Activated CD8-positive, alpha-beta memory T cell treated with anti-CD3 and anti-CD28 coated beads, Interleukin-2, amount 10 ng/mL, durations not matched to agents 7 days and 5 days (primary cell): ENCODE measurements around the gene RASAL1. TPM values are rescaled to one million over a fixed set of nuclear protein-coding genes. Genes with fewer than 3 reads are reported as not detected.
"Not testable (repeated sequence)": the region's sequence is repeated elsewhere in the genome, so short reads cannot be mapped to it uniquely, and the experiment has no call there.

Experiments used
- ATAC-seq: fragments of 150-1000 bp; cut with Tn5 transposase; one replicate; pipeline ENCODE4 v1.10.0; 2021; ENCODE audit warnings: moderate library complexity
- CTCF ChIA-PET: fragments of 350-600 bp; sonication (Branson Sonifier 250); formaldehyde crosslinking; loops from one replicate; lab custom pipeline; 2021; ENCODE audit warnings: antibody characterized with exemption; lab: Charles Lee
- DNase-seq: peaks from one replicate; pipeline ENCODE4 v3.0.0-alpha.2; 2020
- H3K27ac Mint-ChIP-seq: one replicate; pipeline ENCODE4 v1.8.0; 2021; ENCODE audit warnings: mild to moderate bottlenecking, mixed read lengths
- H3K27me3 Mint-ChIP-seq: one replicate; pipeline ENCODE4 v1.8.0; 2021; ENCODE audit warnings: mixed read lengths
- H3K36me3 Mint-ChIP-seq: one replicate; pipeline ENCODE4 v1.8.0; 2021; ENCODE audit warnings: mild to moderate bottlenecking, mixed read lengths
- H3K4me1 Mint-ChIP-seq: one replicate; pipeline ENCODE4 v1.8.0; 2021; ENCODE audit warnings: mixed read lengths
- H3K4me3 Mint-ChIP-seq: one replicate; pipeline ENCODE4 v1.8.0; 2021; ENCODE audit warnings: mild to moderate bottlenecking, moderate library complexity, mixed read lengths
- H3K9me3 Mint-ChIP-seq: one replicate; pipeline ENCODE4 v1.8.0; 2022; ENCODE audit warnings: low read depth, mixed read lengths
- total RNA-seq, 2 experiments: library from RNA; stranded (reverse); gene quantifications; one replicate each; pipeline ENCODE4 v1.2.3, GENCODE V29; 2021

RASAL1 gene
- total RNA-seq, 2 experiments from 2014 or later = not detected

- Mint-ChIP-seq H3K27ac (no peak overlapping the region), H3K27me3 (peaks cover 14% of the 10 kb centered on the region), H3K4me3 (no peak overlapping the region), H3K4me1 (no peaks in the 10 kb centered on the region), H3K36me3 (no peaks in the 10 kb centered on the region), H3K9me3 (no peaks in the 10 kb centered on the region)
- DNase-seq (no peak), ATAC-seq (no peak)
- CTCF ChIA-PET = no interaction called here
Observed at GRCh38 chr12:113143959-113144358, 8.4 kb upstream of the RASAL1 start.

DNA sequence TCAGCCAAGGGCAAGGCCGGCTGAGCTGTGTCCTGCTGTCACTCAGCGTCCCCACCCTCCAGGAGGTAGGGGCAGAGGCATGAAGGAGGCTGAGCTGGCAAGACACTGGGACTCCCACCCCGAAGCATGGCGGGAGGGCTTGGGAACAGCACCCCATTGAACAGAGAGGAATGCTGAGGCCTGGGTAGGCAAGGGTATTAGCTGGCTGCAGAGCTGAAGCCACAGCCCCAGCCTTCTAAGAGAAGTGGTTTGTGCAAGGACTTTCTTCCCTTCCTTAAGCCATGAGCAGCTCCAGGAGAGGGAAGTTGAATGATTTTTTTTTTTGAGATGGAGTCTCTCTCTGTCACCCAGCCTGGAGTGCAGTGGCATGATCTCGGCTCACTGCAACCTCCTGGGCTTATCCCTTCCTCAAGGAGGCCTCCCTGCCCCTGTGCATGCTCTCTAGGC, 7.3 kb upstream of the RASAL1 start:
- CTCF ChIA-PET = no interaction called here
- Mint-ChIP-seq H3K27me3 (peaks cover 13% of the 10 kb centered on the region), H3K4me3 (no peak overlapping the region), H3K9me3 (no peaks in the 10 kb centered on the region), H3K27ac (no peak overlapping the region), H3K4me1 (no peaks in the 10 kb centered on the region), H3K36me3 (no peaks in the 10 kb centered on the region)
- DNase-seq (no peak), ATAC-seq (no peak)

- Mint-ChIP-seq H3K9me3 (no peaks in the 10 kb centered on the region), H3K27ac (no peak overlapping the region), H3K27me3 (peaks cover 10% of the 10 kb centered on the region), H3K4me3 (no peak overlapping the region), H3K36me3 (no peaks in the 10 kb centered on the region), H3K4me1 (no peaks in the 10 kb centered on the region)
- CTCF ChIA-PET = no interaction called here
- ATAC-seq = no peak
- DNase-seq = no peak
Observed at GRCh38 chr12:113142173-113142885, 6.8 kb upstream of the RASAL1 start.

DNA sequence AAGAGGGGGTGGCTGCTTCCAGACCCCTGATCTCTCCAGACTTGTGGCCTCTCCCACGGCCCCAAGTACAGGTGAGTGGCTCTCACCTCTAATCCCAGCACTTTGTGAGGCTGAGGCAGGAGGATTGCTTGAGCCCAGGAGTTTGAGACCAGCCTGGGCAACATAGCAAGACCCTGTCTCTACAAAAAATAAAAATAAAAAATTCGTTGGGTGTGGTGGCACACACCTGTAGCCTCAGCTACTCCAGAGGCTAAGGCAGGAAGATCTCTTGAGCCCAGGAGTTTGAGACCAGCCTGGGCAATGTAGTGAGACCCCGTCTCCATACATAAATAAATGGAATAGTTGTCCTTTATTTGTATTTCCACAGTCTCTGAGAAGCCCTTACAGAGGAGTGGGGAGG, 6.2 kb upstream of the RASAL1 start:
- DNase-seq, H3K4me1 Mint-ChIP-seq, H3K36me3 Mint-ChIP-seq, H3K27ac Mint-ChIP-seq, ATAC-seq, CTCF ChIA-PET, H3K9me3 Mint-ChIP-seq, H3K4me3 Mint-ChIP-seq: not testable (repeated sequence)
- peaks cover 10% of the 10 kb centered on the region for H3K27me3 Mint-ChIP-seq

DNA sequence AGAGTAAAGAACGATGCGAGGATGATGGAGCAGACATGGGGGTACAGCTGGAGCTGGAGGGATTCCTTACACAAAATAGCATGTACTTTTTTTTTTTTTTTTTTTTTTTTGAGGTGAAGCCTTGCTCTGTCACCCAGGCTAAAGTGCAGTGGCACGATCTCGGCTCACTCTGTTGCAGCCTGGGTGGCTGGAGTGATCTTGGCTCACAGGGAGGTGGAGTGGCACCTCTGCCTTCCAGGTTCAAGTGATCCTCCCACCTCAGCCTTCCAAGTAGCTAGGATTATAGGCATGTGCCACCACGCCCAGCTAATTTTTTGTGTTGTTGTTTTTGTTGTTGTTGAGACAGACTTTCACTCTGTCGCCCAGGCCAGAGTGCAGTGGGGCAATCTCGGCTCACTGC, 5.1 kb upstream of the RASAL1 start:
- Mint-ChIP-seq H3K9me3 (no peaks in the 10 kb centered on the region), H3K27ac (no peak overlapping the region), H3K27me3 (peaks cover 13% of the 10 kb centered on the region), H3K36me3 (no peaks in the 10 kb centered on the region), H3K4me1 (peaks cover 12% of the 10 kb centered on the region), H3K4me3 (no peak overlapping the region)
- ATAC-seq (no peak), DNase-seq (no peak)
- CTCF ChIA-PET = no interaction called here

GRCh38 chr12:113138826-113139225, 3.3 kb upstream of the RASAL1 start:
- H3K27ac Mint-ChIP-seq = no peak overlapping the region
- no peaks in the 10 kb centered on the region for H3K9me3 Mint-ChIP-seq
- H3K4me1 Mint-ChIP-seq = peaks cover 12% of the 10 kb centered on the region

DNA sequence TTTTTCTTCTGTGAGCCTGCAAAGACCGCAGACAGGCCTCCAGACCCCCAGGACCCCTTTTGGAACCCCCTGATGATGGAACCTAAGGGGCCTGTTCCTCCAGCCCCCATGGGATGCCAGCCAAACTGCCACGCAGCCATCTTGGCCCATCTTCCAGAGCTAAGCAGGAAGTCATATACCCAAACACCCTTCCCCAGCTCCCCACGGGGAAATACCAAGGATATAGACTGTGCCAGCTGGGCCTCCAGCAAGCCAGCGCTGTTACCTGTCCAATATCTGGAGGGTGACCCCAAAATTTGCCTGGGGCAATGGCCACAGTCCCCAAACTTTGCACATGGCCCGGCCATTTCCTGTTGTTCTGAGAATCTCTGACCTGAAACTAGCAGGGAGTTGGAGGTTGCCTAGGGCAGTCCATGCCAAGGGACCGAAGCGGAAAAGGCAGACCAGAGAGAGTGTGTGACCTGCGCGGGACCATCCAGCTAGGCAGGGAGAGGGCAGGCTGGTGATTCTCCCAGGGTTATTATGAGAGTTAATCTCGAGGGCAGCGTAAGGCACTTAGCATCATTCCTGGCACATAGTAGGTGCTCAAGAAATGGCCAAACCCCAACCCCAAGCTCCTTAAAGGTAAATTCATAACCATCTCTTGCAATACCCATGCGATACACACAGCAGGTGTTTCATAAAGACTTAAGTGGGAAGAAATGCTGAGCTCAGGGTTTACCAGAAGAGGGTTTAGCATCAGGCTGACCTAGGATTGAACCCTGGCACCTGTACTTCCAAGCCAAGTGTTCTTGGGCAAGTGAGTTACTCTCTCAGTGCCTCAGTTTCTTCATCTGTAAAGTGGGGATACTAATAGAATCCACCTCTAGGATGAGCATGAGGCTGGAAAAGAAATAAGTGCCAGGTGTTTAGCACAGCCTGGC, 2.6 kb upstream of the RASAL1 start:
- CTCF ChIA-PET = interaction anchor here (0.7 to 1.3 kb wide), 2 partner anchors 90 to 146 kb away, joined by 3 read pairs; no protein-coding TSS in a partner anchor
- Mint-ChIP-seq H3K4me1 (peaks cover 12% of the 10 kb centered on the region), H3K4me3 (no peak overlapping the region), H3K27me3 (peaks cover 17% of the 10 kb centered on the region), H3K27ac (no peak overlapping the region), H3K36me3 (no peaks in the 10 kb centered on the region), H3K9me3 (no peaks in the 10 kb centered on the region)
- ATAC-seq (no peak), DNase-seq (no peak)

More at GRCh38 chr12:113138826-113139225, 3.3 kb upstream of the RASAL1 start:
- Mint-ChIP-seq H3K27me3 (peaks cover 17% of the 10 kb centered on the region), H3K4me3 (no peak overlapping the region), H3K36me3 (no peaks in the 10 kb centered on the region)
- ATAC-seq = no peak
- CTCF ChIA-PET = interaction anchor here (1.9 kb wide), 1 partner anchor 14 kb away, joined by 5 read pairs; no protein-coding TSS in a partner anchor
- no peak for DNase-seq

- Mint-ChIP-seq H3K27me3 (peaks cover 17% of the 10 kb centered on the region), H3K36me3 (no peaks in the 10 kb centered on the region), H3K4me1 (peaks cover 12% of the 10 kb centered on the region), H3K4me3 (no peak overlapping the region), H3K27ac (no peak overlapping the region), H3K9me3 (no peaks in the 10 kb centered on the region)
- CTCF ChIA-PET = interaction anchor here (0.7 to 3.5 kb wide), 3 partner anchors 16 to 89 kb away, joined by 3 to 20 read pairs (median 3); no protein-coding TSS in a partner anchor
- ATAC-seq = no peak
- DNase-seq = no peak
Observed at GRCh38 chr12:113136990-113137511, 1.5 kb upstream of the RASAL1 start.

DNA sequence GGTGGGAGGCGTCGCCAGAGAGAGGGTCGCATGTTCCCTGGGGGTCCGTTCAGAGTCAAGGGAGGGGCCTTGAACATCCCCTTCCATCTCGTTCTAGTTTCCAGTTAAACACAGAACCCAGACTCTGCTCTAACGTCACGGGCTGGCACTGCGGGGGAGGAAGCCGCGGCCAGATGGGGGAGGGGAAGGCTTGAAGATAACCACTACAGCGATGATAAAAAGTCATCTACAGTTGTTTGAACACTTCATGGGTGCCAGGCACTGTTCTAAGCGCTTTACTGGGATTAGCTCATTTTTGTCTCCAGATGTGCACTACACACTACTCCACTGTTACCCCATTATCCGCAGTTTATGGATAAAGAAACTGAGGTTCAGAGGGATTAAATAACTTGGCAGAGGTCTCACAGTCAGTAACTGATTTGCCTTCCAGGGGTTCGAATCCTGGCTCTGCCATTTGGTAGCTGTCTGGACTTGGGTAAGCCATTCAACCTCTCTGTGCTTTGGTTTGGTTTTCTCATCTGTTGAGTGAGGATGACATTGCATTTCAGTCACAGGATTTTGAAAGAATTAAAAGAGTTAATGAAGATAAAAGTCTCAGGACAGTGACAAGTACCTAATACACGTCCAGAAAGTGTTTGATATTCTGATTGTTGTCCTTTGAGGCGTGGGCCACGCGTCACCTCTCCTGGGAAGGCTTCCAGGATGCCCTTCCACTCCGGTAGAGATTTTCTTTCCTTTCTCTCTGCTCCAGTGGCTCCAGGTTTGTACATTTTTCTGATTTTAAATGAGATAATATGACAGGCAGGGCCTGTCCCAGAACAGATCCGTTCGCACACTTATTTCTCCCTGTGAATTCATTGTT, 798 bp upstream of the RASAL1 start:
- Mint-ChIP-seq H3K27ac (peak overlapping the region; percentile 20), H3K4me3 (peak overlapping the region; percentile 65), H3K4me1 (peaks cover 12% of the 10 kb centered on the region), H3K27me3 (peaks cover 17% of the 10 kb centered on the region), H3K9me3 (no peaks in the 10 kb centered on the region), H3K36me3 (no peaks in the 10 kb centered on the region)
- DNase-seq = peak; percentile 67
- CTCF ChIA-PET = interaction anchor here (0.7 to 3.5 kb wide), 2 partner anchors 17 to 38 kb away, joined by 3 to 20 read pairs; no protein-coding TSS in a partner anchor
- ATAC-seq = peak; percentile 50

GRCh38 chr12:113134521-113134951, 1.0 kb downstream of the RASAL1 start:
- CTCF ChIA-PET = interaction anchor here (0.7 to 3.5 kb wide), 6 partner anchors 13 to 142 kb away, joined by 3 to 20 read pairs (median 3); no protein-coding TSS in a partner anchor
- Mint-ChIP-seq H3K36me3 (no peaks in the 10 kb centered on the region), H3K4me1 (peaks cover 12% of the 10 kb centered on the region), H3K9me3 (no peaks in the 10 kb centered on the region), H3K27me3 (peaks cover 17% of the 10 kb centered on the region), H3K4me3 (no peak overlapping the region), H3K27ac (no peak overlapping the region)
- no peak for ATAC-seq
- DNase-seq = no peak

GRCh38 chr12:113134071-113134470, 1.5 kb downstream of the RASAL1 start:
- ATAC-seq (no peak), DNase-seq (no peak)
- CTCF ChIA-PET = interaction anchor here (1.2 to 3.5 kb wide), 3 partner anchors 19 to 44 kb away, joined by 3 to 20 read pairs (median 3); no protein-coding TSS in a partner anchor
- no peaks in the 10 kb centered on the region for H3K36me3 Mint-ChIP-seq
- H3K4me3 Mint-ChIP-seq = no peak overlapping the region
- peaks cover 17% of the 10 kb centered on the region for H3K27me3 Mint-ChIP-seq
- H3K9me3 Mint-ChIP-seq = no peaks in the 10 kb centered on the region
- H3K27ac Mint-ChIP-seq = no peak overlapping the region
- H3K4me1 Mint-ChIP-seq = peaks cover 12% of the 10 kb centered on the region

DNA sequence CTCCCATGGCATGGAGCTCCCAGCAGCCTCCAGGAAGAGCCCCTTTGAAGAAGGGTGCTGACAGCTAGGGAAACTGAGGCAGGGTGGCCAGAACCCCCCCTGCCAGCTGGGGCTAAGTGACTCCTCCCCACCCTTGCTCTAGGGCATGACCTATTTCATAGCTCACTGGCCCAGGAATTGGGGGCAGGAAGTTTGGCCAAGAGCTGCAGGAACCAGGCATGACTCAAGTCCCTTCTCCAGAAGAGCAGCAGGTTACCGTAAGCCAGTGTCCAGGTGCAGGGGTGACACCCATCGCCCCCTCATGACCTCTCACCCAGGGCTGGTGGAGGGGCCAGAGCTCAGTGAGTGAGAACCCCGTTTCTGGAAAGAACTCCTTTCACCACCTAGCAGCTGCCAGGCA, 1.9 kb downstream of the RASAL1 start:
- Mint-ChIP-seq H3K27ac (no peak overlapping the region), H3K4me3 (no peak overlapping the region), H3K36me3 (no peaks in the 10 kb centered on the region), H3K4me1 (peaks cover 12% of the 10 kb centered on the region), H3K9me3 (no peaks in the 10 kb centered on the region), H3K27me3 (peaks cover 17% of the 10 kb centered on the region)
- DNase-seq (no peak), ATAC-seq (no peak)
- CTCF ChIA-PET = interaction anchor here (1.2 to 3.5 kb wide), 3 partner anchors 20 to 44 kb away, joined by 3 to 20 read pairs (median 3); no protein-coding TSS in a partner anchor
